ENCODE results near the gene RYR2.

- no peak for TF ChIP-seq TBP (IDR thresholded peaks at IDR 0.05; ENCODE audit: low read depth, low read length)
- TF ChIP-seq BACH1 (IDR thresholded peaks at IDR 0.05; ENCODE audit: low read length), result no peak
- no peak for TF ChIP-seq EZH2 (IDR thresholded peaks at IDR 0.05; ENCODE audit: low read depth, low read length, severe bottlenecking)
These were observed 104.3 kb downstream of the RYR2 start for GRCh38 chr1:237146241-237146640.
